ENCODE data around the gene HMGN3. TPM values are rescaled to one million over a fixed set of nuclear protein-coding genes. Genes with fewer than 3 reads are reported as not detected.

HMGN3 gene
- total and polyA plus RNA-seq, 2 of the 13 experiments (the other 11 are each of a cell fraction or from before 2014, with no cell fraction given): 67.9 to 145 TPM

DNA sequence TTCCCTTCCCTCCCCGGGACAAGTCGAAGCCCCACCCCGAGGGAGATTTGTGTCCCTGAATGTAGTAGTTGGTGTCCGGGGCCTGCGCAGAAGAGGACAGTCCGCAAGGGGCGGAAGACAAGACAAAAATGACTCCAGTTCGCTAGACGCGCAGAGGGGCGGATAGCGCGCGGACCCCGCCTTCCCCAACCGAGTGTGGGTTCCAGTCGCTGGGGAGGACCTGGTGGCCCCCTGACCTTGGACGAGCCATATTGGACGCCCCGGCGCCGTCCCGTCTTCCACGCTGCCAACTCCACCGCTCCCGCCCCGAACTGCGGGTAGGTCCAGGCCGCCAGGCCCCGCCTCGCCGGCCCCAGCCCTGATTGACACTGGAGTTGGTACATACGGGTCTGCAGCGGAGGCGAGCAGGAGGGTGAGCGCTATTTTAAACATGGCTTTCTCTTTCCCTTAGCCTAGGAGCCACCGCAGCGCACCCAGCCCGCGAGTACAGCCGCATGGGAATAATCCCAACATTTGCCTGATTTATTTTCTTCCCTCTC lies 802 bp downstream of the HMGN3 start (continued):
- no peak for TF ChIP-seq RNF219 (CRISPR knock-in tag; IDR thresholded peaks at IDR 0.05)
- no peak; the same call in 1 of the 2 replicates for TF ChIP-seq ZFP90 (CRISPR knock-in tag; IDR thresholded peaks at IDR 0.05; ENCODE audit: borderline replicate concordance)
- TF ChIP-seq ZNF784 (CRISPR knock-in tag; IDR thresholded peaks at IDR 0.05; ENCODE audit: borderline replicate concordance): peak; percentile 65; the same call in 1 of the 2 replicates
- peak; percentile 28; the same call in 1 of the 2 replicates for TF ChIP-seq CSRNP1 (CRISPR knock-in tag; IDR thresholded peaks at IDR 0.05)
- no peak for TF ChIP-seq GPN1 (CRISPR knock-in tag; IDR thresholded peaks at IDR 0.05; ENCODE audit: borderline replicate concordance)
- TF ChIP-seq ZMAT3 (CRISPR knock-in tag; conservative IDR thresholded peaks at IDR 0.05): no peak
- 0 out of 2 replicates have a peak, but pooled peaks have one; percentile 52 for TF ChIP-seq ZNF280B (CRISPR knock-in tag; IDR thresholded peaks at IDR 0.05; ENCODE audit: borderline replicate concordance)
- TF ChIP-seq SSRP1 (CRISPR knock-in tag; IDR thresholded peaks at IDR 0.05): no peak
- TF ChIP-seq TBX2 (CRISPR knock-in tag; IDR thresholded peaks at IDR 0.05; ENCODE audit: borderline replicate concordance): peak; percentile 63
- TF ChIP-seq ZBTB7B (CRISPR knock-in tag; IDR thresholded peaks at IDR 0.05): peak; percentile 85; the same call in 1 of the 2 replicates
- TF ChIP-seq ZNF773 (CRISPR knock-in tag; IDR thresholded peaks at IDR 0.05; ENCODE audit: borderline replicate concordance): no peak
- TF ChIP-seq ZBTB38 (CRISPR knock-in tag; IDR thresholded peaks at IDR 0.05): 0 out of 2 replicates have a peak, but pooled peaks have one; percentile 31
- no peak; the same call in none of the 2 replicates for TF ChIP-seq SPEN (CRISPR knock-in tag; IDR thresholded peaks at IDR 0.05; ENCODE audit: low read depth)
- TF ChIP-seq, protein P1, sequence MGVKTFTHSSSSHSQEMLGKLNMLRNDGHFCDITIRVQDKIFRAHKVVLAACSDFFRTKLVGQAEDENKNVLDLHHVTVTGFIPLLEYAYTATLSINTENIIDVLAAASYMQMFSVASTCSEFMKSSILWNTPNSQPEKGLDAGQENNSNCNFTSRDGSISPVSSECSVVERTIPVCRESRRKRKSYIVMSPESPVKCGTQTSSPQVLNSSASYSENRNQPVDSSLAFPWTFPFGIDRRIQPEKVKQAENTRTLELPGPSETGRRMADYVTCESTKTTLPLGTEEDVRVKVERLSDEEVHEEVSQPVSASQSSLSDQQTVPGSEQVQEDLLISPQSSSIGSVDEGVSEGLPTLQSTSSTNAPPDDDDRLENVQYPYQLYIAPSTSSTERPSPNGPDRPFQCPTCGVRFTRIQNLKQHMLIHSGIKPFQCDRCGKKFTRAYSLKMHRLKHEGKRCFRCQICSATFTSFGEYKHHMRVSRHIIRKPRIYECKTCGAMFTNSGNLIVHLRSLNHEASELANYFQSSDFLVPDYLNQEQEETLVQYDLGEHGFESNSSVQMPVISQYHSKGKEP (CRISPR knock-in tag; IDR thresholded peaks at IDR 0.05): no peak
- peak; percentile 78 for TF ChIP-seq RBFOX2 (IDR thresholded peaks at IDR 0.05; ENCODE audit: low read depth, low read length)
- TF ChIP-seq, protein P2, sequence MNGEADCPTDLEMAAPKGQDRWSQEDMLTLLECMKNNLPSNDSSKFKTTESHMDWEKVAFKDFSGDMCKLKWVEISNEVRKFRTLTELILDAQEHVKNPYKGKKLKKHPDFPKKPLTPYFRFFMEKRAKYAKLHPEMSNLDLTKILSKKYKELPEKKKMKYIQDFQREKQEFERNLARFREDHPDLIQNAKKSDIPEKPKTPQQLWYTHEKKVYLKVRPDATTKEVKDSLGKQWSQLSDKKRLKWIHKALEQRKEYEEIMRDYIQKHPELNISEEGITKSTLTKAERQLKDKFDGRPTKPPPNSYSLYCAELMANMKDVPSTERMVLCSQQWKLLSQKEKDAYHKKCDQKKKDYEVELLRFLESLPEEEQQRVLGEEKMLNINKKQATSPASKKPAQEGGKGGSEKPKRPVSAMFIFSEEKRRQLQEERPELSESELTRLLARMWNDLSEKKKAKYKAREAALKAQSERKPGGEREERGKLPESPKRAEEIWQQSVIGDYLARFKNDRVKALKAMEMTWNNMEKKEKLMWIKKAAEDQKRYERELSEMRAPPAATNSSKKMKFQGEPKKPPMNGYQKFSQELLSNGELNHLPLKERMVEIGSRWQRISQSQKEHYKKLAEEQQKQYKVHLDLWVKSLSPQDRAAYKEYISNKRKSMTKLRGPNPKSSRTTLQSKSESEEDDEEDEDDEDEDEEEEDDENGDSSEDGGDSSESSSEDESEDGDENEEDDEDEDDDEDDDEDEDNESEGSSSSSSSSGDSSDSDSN (CRISPR knock-in tag; IDR thresholded peaks at IDR 0.05): peak; percentile 68

All from HepG2 (cell line).